Right hindlimb (tissue), 1 donor: Measurements from ENCODE around the gene TCIRG1.
"Not testable (repeated sequence)": the region's sequence is repeated elsewhere in the genome, so short reads cannot be mapped to it uniquely, and the experiment has no call there.

Source experiments
- DNase-seq: peaks from one replicate; pipeline ENCODE4 v3.0.0-alpha.2; 2018

TCIRG1 gene

DNA sequence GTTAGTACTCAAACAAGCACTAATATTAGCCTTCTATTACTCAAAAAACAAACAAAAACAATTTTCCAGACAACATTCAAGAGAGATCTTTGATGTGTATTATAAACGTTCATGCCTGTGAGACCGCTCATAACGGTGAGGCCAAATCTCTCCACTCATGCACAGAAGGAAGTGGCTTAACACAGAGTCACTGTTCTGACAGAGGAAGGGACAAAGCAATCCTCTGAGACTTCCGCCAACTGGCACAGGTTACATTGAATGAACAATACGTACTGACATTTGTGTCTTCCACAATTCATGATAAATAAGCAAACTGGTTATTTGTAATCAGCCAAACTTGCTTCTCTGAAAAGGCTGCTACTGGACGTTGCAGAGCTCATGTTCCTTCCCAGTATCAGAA lies 51.9 kb downstream of the TCIRG1 start:
- DNase-seq = no peak

DNA sequence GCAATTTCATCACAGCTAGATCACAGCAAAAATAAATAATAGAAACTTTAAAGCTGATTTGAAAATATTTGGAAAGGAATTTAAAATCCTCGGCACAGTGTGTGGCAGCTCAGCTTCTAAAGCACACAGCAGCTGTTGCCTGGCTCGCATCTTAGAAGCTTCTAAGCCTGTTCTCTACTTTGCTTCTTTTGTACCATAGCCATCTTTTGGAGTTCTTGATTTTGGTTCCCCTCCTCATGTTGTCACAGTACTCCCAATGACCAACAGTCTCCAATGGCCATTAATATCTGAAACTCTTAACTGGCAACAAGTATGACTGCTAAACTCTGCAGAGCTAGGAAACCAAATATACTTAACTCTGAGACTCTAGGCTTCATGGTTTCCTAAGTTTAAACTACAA lies 53.6 kb downstream of the TCIRG1 start:
- no peak for DNase-seq

DNA sequence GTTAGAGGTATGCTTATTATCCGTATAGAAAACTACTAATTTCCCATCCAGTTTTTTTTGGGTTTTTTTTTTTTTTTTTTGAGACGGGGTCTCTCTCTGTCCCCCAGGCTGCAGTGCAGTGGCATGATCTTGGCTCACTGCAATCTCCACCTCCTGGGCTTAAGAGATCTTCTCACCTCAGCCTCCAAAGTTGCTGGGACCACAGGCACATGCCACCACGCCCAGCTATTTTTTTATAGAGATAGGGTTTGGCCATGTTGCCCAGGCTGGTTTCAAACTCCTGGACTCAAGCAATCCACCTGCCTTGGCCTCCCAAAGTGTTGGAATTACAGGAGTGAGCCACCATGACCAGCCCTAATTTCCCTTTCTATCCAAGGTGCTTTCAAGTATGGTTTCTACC lies 54.1 kb downstream of the TCIRG1 start:
- DNase-seq = not testable (repeated sequence)

DNA sequence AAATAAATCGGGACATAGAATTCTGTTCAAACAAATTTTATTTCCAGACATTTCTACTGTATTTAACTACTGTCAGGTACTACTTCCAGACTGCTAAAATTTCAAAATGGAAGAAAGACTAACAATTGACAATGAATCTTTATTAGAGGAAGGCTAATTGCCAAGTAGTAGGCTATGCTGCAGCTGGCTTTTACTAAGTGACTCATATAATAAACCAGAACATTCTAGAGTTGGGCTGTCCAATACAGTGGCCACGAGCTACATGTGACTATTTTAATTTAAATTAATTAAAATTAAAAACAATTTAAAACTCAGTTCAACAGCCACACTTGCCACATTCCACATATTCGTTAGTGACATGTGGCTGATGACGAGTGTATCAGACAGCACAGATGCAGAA lies 54.7 kb downstream of the TCIRG1 start:
- no peak for DNase-seq

DNA sequence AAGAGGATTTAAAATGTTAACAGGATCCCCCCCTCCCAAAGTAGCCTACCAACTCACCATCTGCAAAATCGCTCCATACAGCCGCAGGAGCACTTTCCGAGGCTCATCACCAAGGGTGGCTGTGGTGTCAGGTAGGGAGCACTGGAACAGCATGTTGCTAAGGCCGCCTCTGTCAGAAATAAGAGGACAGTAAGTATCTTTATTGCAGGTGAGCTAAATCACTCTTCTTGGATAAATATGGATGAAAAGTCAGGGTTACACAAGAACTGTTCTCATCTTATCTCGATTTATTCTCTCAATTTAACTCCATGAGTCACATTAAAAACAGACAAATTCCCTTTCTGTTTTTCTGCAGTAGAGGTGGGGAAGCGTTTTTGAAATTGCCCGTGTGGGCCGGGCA lies 58.1 kb downstream of the TCIRG1 start:
- no peak for DNase-seq

DNA sequence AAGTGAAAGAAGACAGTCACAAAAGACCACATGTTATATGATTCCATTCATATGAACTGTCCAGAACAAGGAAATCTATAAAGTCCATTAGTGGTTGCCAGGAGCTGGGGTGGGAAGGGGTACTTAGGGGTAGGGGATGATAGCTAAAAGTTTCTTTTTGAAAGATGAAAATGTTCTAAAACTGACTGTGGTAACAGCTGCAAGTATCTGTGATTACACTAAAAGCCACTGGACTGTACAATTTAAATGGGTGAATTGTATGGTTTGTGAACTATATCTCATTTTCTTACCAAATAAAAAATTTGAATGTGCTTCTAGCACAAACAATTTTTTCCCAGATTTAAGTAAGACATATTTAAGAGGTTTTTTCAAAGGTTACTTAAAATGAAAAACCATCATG lies 60.2 kb downstream of the TCIRG1 start:
- no peak for DNase-seq

DNA sequence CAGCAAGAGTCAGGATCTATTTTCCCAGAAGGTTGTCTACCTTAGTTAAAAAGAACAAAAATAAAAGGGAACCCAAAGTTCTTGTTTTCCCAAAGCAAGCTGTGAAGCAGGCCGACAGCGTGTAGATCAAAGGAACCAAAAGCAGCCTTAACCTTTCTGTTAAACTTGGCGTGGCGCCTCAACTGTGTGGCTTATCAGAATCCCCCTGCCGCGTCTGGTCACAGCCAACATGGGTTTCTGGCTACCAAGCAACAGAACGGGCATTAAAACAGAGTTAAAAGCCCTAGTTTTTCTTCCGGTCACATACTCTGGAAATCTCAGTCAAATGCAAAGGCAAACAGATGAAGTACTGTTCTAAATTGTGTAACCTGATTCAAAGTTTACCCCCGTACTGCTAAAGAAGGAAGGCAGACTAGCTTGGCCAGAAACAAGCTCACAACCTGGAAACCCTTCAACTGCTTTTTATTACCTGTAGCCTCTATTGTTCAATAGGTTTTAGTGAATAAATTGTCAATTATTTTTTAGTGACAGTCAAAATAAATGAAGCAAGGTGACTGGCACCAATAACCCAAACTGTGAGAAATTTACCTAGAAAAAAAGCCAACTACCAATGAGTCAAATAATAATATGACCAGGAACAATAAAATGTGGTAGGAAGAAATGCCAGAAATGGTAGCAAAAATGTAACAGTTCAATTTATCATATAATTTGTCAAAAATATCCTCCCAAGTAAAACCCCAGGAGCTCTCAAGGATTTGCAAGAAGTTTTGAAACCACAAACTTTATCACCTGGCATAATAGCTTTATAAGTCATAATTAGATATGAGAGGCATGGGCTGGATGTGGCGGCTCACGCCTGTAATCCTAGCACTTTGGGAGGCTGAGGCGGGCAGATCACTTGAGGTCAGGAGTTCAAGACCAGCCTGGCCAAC lies 60.9 kb downstream of the TCIRG1 start:
- no peak for DNase-seq
